ENCODE results near the gene SNTB2.

DNA sequence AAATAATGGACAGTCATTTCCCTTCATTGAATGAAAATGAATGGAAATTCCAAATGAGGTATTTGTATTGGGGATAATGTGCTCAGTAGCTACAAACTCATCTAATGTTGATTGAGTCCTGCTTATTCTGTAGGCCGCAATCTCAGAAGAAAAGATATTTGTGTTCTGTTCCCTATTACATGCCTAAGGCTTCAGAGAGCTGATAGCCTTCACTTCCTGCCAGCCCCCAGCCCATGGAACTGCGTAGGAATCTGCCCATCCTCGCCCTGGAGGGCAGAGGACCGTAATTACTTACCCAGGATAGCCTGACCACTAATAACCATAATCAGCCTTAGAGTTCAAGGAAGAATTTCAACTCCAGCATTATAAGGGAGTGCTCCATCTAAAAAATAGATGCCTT is 17.9 kb upstream of the SNTB2 start:
- TF ChIP-seq EZH2 (IDR thresholded peaks at IDR 0.05): no peak
- TF ChIP-seq POLR2AphosphoS5 (IDR thresholded peaks at IDR 0.05; ENCODE audit: borderline replicate concordance, low read depth, low read length): no peak
